Transverse colon (tissue), 4 donors: ENCODE measurements around the gene RBM22. TPM values are rescaled to one million over a fixed set of nuclear protein-coding genes. Genes with fewer than 3 reads are reported as not detected.

Experiments used
- DNase-seq: peaks from one replicate; pipeline ENCODE4 v3.0.0-alpha.2; 2019
- H3K27ac ChIP-seq, 4 donors: fragments of 200-600 bp; sonication (generic); 2 replicates each; pipeline ENCODE4 v1.5.1; 2016 to 2018; ENCODE audit warnings: inconsistent platforms in 4 of 4
- H3K27me3 ChIP-seq: fragments of 200-600 bp; sonication (generic); 2 replicates; pipeline ENCODE4 v1.5.1; 2017; ENCODE audit warnings: inconsistent platforms
- H3K36me3 ChIP-seq, 4 donors: fragments of 200-600 bp; sonication (generic); 2 replicates each; pipeline ENCODE4 v1.5.1; 2017 to 2019; ENCODE audit warnings: inconsistent platforms in 4 of 4
- H3K4me1 ChIP-seq, 4 donors: fragments of 200-600 bp; sonication (generic); 2 replicates each; pipeline ENCODE4 v1.5.1; 2017 to 2020; ENCODE audit warnings: inconsistent platforms in 4 of 4
- H3K4me3 ChIP-seq, 4 donors: fragments of 200-600 bp; sonication (generic); 1 replicate in 1 of 4; 2 replicates in 3 of 4; pipeline versions ENCODE4 v1.5.1 to v1.6.1; 2017 to 2019; ENCODE audit warnings: inconsistent platforms in 4 of 4
- H3K9me3 ChIP-seq, 2 donors: fragments of 200-600 bp; sonication (generic); 2 replicates each; pipeline ENCODE4 v1.5.1; 2017 to 2019; ENCODE audit warnings: inconsistent platforms in 2 of 2
- EP300 ChIP-seq: sonication (generic); formaldehyde crosslinking; IDR thresholded peaks from one replicate; pipeline ENCODE4 v1.6.1; 2017; ENCODE audit warnings: antibody characterized with exemption, low read depth
- POLR2A ChIP-seq: fragments of 450-650 bp; IDR thresholded peaks from one replicate; pipeline ENCODE4 v1.6.1; 2016; ENCODE audit warnings: antibody characterized with exemption, mild to moderate bottlenecking, moderate library complexity
- POLR2AphosphoS5 ChIP-seq, 3 donors: sonication (generic); formaldehyde crosslinking; IDR thresholded peaks; one replicate each; pipeline ENCODE4 v1.6.1; 2016; ENCODE audit warnings: antibody characterized with exemption in 3 of 3
- WGBS, 2 donors: methylation state at CpG; one replicate each; pipeline ENCODE4 v1.1.5; 2018; ENCODE audit warnings: low coverage in 1 of 2; 5-methylcytosine and 5-hydroxymethylcytosine counted together
- in situ Hi-C, 4 donors: fragments of 200-750 bp; cut with MboI; loops; one replicate each; pipeline versions ENCODE4 v1.15.0 to v1.15.1; 2017; ENCODE audit warnings: low sequenced_read_pairs in 3 of 4, low pct_ligation_motif_present in 1 of 4, low pct_unique_long_range_greater_than_20kb in 1 of 4
- intact Hi-C: fragments of 100-400 bp; cut with DNase I; formaldehyde crosslinking; loops from one replicate; pipeline ENCODE4 v1.15.1; 2023; ENCODE audit warnings: low total_unique reads
- total RNA-seq, 4 donors: library from RNA; depleted of rRNA; stranded (reverse); fragments of >200 nt; gene quantifications; one replicate each; pipeline ENCODE4 v1.1.0, GENCODE V29; 2016
- TF ChIP-seq, protein P1 (sequence below), 5 experiments: fragments of 200-600 bp in 3 of 5; fragments of 450-650 bp in 2 of 5; sonication (generic) in 3 of 5; IDR thresholded peaks; 1 replicate in 2 of 5; 2 replicates in 3 of 5; pipeline ENCODE4 v1.5.1; 2016 to 2017; ENCODE audit warnings: antibody characterized with exemption in 5 of 5, inconsistent platforms in 3 of 5, mild to moderate bottlenecking in 2 of 5, moderate library complexity in 1 of 5

The RBM22 gene
- total RNA-seq, 4 donors from 2014 or later = 22.1 to 40.6 (median 35.6) TPM

DNA sequence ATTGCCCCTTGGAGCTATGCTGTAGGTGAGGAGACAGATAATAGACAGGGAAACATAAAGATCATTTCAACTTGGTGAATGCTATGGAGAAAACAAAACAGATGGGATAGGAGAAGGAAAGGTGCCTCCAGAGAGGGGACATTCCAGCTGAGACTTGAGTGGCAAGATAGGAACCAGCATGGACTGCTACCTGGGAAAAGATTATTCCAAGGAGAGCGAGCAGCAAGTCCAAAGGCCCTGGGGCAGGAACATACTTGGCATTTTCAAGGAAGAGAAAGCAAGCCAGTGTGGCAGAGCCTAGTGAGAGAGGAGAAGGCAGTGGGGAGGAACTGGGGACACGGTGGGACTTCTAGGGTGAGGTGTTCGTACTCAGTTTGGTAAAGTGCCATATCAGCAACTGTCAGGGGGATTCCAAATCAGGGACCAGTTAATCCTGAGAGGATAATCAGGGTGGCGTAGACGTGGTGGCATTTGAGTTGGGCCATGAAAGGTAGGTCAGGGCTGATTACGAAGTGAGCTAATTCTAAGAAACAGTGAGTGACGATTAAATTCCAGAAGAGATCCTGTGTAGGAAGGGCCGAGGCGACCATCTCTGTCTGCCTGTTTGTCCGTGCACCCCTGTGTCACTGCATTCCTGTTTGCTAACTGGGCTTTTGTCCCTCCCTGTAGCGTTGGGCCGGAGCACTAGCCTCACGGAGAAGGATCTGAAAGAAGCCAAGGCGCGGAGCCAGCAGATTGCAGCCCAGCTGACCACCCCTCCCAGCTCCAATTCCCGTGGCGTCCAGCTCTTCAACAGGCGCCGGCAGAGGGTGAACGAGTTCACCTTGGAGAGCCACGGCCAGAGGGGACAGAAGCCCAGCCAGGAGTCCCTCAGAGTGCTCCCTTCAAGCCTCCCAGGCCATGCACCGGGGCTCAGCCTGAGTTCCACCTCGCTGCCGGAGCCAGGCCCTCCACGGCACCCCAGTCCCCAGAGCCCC is 53.3 kb downstream of the RBM22 start:
- H3K4me1 ChIP-seq = peaks cover 8 to 29% (median 17%) of the 10 kb centered on the region in 4 donors
- intact Hi-C loops = no loop called here
- 72 to 79% methylated on average over 10 to 25 of the region's 25 CpGs for WGBS, 2 donors
- no peak overlapping the region for H3K4me3 ChIP-seq
- H3K27me3 ChIP-seq = no peaks in the 10 kb centered on the region
- TF ChIP-seq, protein P1, sequence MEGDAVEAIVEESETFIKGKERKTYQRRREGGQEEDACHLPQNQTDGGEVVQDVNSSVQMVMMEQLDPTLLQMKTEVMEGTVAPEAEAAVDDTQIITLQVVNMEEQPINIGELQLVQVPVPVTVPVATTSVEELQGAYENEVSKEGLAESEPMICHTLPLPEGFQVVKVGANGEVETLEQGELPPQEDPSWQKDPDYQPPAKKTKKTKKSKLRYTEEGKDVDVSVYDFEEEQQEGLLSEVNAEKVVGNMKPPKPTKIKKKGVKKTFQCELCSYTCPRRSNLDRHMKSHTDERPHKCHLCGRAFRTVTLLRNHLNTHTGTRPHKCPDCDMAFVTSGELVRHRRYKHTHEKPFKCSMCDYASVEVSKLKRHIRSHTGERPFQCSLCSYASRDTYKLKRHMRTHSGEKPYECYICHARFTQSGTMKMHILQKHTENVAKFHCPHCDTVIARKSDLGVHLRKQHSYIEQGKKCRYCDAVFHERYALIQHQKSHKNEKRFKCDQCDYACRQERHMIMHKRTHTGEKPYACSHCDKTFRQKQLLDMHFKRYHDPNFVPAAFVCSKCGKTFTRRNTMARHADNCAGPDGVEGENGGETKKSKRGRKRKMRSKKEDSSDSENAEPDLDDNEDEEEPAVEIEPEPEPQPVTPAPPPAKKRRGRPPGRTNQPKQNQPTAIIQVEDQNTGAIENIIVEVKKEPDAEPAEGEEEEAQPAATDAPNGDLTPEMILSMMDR (IDR thresholded peaks at IDR 0.05) = no peak
- TF ChIP-seq POLR2AphosphoS5 (IDR thresholded peaks at IDR 0.05) (no peak), EP300 (no peak), POLR2A (no peak)
- no peaks in the 10 kb centered on the region for H3K9me3 ChIP-seq
- DNase-seq = no peak
- peak overlapping the region in 2 of 4 donors; percentile 4 to 46 for H3K27ac ChIP-seq
- in situ Hi-C loops = no loop called here
- H3K36me3 ChIP-seq = no peaks in the 10 kb centered on the region

DNA sequence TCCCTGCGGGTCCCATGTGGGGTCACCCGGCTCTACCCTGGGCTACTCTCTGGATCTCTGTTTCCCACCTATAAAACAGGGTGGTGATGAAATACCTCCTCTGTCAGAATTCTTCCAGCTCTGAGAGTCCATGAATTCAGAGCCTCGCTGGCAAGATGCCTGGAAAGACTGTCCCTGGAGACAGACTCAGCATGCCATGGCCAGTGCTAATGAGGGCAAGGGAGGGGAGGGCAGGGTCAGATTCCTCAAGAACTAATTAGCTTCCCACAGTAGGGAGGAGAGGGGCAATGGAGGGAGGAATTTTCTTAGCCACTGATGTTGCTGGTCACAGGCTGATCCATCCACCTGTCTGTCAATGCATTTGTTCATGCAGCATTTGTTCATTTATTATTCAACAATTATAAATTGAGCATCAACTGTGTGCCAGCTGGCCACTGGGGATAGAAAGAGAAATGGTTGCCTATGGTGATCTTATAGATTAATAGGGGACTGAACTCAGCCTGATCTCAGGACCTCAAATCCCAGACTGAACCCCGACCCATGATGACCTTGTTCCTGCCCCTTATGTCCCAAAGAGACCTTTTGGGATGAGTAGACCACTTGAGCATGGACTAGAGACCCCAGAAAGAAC is 55.7 kb downstream of the RBM22 start:
- peak overlapping the region in 3 of 4 donors; percentile 83 to 89 (median 84) for H3K27ac ChIP-seq
- in situ Hi-C loops = no loop called here
- no peaks in the 10 kb centered on the region for H3K27me3 ChIP-seq
- no peak overlapping the region for H3K4me3 ChIP-seq
- WGBS, 2 donors = 69% methylated on average over 4 of the region's 4 CpGs; no CpG with 5 or more reads in 1 of the 2 donors
- intact Hi-C loops = no loop called here
- H3K9me3 ChIP-seq = no peaks in the 10 kb centered on the region
- TF ChIP-seq EP300 = no peak
- peak in 2 of 3 donors; percentile 6 to 27 for TF ChIP-seq POLR2AphosphoS5 (IDR thresholded peaks at IDR 0.05)
- TF ChIP-seq, protein P1 (IDR thresholded peaks at IDR 0.05) = no peak
- TF ChIP-seq POLR2A = no peak
- H3K4me1 ChIP-seq = peaks cover 24 to 48% (median 28%) of the 10 kb centered on the region in 4 donors
- H3K36me3 ChIP-seq = no peaks in the 10 kb centered on the region
- DNase-seq = no peak

DNA sequence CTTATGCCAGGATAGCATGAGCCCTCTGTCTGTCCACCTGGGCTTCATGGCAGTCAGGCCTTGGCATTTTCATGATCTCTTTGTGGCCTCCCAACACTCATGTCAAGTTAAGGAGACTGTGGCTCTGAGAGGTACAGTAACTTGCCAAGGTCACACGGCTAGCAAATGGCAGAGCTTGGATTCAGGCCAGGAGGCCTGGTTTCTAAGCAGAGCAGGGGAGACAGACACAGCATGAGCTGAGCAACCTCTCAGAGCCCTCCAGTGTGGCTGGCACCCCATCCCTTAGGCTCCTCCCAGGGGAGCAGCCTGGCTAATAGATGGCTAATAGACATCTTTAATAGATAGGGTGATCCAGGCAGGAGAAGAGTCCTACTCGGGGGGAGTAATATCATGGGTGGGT is 56.3 kb downstream of the RBM22 start:
- Histone ChIP-seq H3K4me3 (no peak overlapping the region), H3K36me3 (no peaks in the 10 kb centered on the region), H3K27ac (peak overlapping the region; percentile 20 to 89 (median 84)), H3K4me1 (peaks cover 27 to 53% (median 30%) of the 10 kb centered on the region in 4 donors), H3K9me3 (no peaks in the 10 kb centered on the region), H3K27me3 (no peaks in the 10 kb centered on the region)
- no peak for DNase-seq
- intact Hi-C loops (no loop called here), in situ Hi-C loops (no loop called here)
- 69 to 100% methylated on average over 1 to 2 of the region's 2 CpGs for WGBS, 2 donors
- TF ChIP-seq POLR2AphosphoS5 (IDR thresholded peaks at IDR 0.05) (no peak), POLR2A (no peak), EP300 (no peak)
- TF ChIP-seq, protein P1 (IDR thresholded peaks at IDR 0.05) = no peak

DNA sequence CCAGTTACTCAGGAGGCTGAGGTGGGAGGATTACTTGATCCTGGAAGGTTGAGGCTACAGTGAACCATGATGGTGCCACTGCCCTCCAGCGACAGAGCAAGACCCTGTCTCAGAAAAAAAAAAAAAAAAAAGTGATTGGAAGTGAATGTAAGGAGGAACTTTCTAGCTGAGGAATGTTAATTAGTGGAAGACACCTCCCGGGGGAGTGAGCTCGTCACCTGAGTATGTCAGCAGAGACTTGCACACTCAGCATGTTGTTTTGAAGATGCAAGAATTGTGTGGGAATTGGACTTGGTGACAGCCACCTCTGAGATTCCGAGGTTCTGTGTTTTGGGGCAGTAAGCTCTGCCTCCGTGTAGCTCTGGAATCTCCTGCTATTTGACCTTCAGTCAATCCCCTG is 56.8 kb downstream of the RBM22 start:
- WGBS, 2 donors = 83% methylated on average over 4 to 5 of the region's 5 CpGs
- Histone ChIP-seq H3K9me3 (no peaks in the 10 kb centered on the region), H3K36me3 (no peaks in the 10 kb centered on the region), H3K4me3 (no peak overlapping the region), H3K27ac (peak overlapping the region; percentile 20 to 89 (median 84)), H3K27me3 (no peaks in the 10 kb centered on the region), H3K4me1 (peaks cover 27 to 58% (median 30%) of the 10 kb centered on the region in 4 donors)
- intact Hi-C loops = no loop called here
- no peak for DNase-seq
- in situ Hi-C loops = no loop called here
- no peak for TF ChIP-seq EP300
- no peak for TF ChIP-seq POLR2A
- TF ChIP-seq, protein P1 (IDR thresholded peaks at IDR 0.05) = no peak
- no peak for TF ChIP-seq POLR2AphosphoS5 (IDR thresholded peaks at IDR 0.05)
